CD4-positive, alpha-beta T cell treated with Interleukin-17A for 4 hours (primary cell): ENCODE measurements around the gene RP9.
"Not testable (repeated sequence)": the region's sequence is repeated elsewhere in the genome, so short reads cannot be mapped to it uniquely, and the experiment has no call there.

Experiments used
- DNase-seq: peaks from one replicate; pipeline ENCODE4 v3.0.0-alpha.2; 2020; ENCODE audit warnings: mixed read lengths

The RP9 gene

GRCh38 chr7:33100770-33101169 lies 8.4 kb downstream of the RP9 start:
- DNase-seq: no peak

GRCh38 chr7:33099154-33099940 lies 9.9 kb downstream of the RP9 start:
- no peak for DNase-seq

- DNase-seq: not testable (repeated sequence)
Observed at GRCh38 chr7:33094745-33095275, 14.4 kb downstream of the RP9 start.

GRCh38 chr7:33093266-33093665 lies 15.9 kb downstream of the RP9 start:
- no peak for DNase-seq

GRCh38 chr7:33091641-33092191 lies 17.5 kb downstream of the RP9 start:
- DNase-seq: no peak

- DNase-seq: no peak
Observed at GRCh38 chr7:33091111-33091531, 18.1 kb downstream of the RP9 start.

- no peak for DNase-seq
Observed at GRCh38 chr7:33089142-33089541, 20.1 kb downstream of the RP9 start.

- no peak for DNase-seq
Observed at GRCh38 chr7:33087858-33088257, 21.3 kb downstream of the RP9 start.

- DNase-seq: no peak
Observed at GRCh38 chr7:33087356-33087755, 21.8 kb downstream of the RP9 start.

GRCh38 chr7:33079763-33080690 lies 29.2 kb downstream of the RP9 start:
- no peak for DNase-seq

- no peak for DNase-seq
Observed at GRCh38 chr7:33079096-33079495, 30.1 kb downstream of the RP9 start.

- no peak for DNase-seq
Observed at GRCh38 chr7:33076737-33077136, 32.5 kb downstream of the RP9 start.

- no peak for DNase-seq
Observed at GRCh38 chr7:33075818-33076518, 33.2 kb downstream of the RP9 start.

GRCh38 chr7:33073243-33073642 lies 36.0 kb downstream of the RP9 start:
- DNase-seq: no peak

GRCh38 chr7:33072471-33072870 lies 36.7 kb downstream of the RP9 start:
- DNase-seq: no peak

- no peak for DNase-seq
Observed at GRCh38 chr7:33070831-33071230, 38.4 kb downstream of the RP9 start.

- DNase-seq: no peak
Observed at GRCh38 chr7:33070277-33070676, 38.9 kb downstream of the RP9 start.

GRCh38 chr7:33067921-33068320 lies 41.3 kb downstream of the RP9 start:
- DNase-seq: no peak

- no peak for DNase-seq
Observed at GRCh38 chr7:33066771-33067170, 42.4 kb downstream of the RP9 start.

GRCh38 chr7:33065981-33066380 lies 43.2 kb downstream of the RP9 start:
- DNase-seq: no peak

- peak; percentile 94 for DNase-seq
Observed at GRCh38 chr7:33062782-33063443, 46.3 kb downstream of the RP9 start.
